ENCODE measurements around the gene MGAT1.

- no peak for TF ChIP-seq CTCF (IDR thresholded peaks at IDR 0.05; ENCODE audit: borderline replicate concordance, extremely low read depth, low read length, poor library complexity, severe bottlenecking)
- TF ChIP-seq EZH2 (IDR thresholded peaks at IDR 0.05; ENCODE audit: borderline replicate concordance, low read depth, low read length, severe bottlenecking), result no peak
These were observed 9.7 kb downstream of the MGAT1 start for GRCh38 chr5:180792965-180793287.
